Metanephros (tissue), 2 donors: ENCODE measurements around the gene AK5. TPM values are rescaled to one million over a fixed set of nuclear protein-coding genes. Genes with fewer than 3 reads are reported as not detected.

Source experiments
- small RNA-seq: library from RNA; depleted of rRNA; stranded (forward); fragments of <200 nt; gene quantifications from one replicate; pipeline ENCODE3, GENCODE V24; 2014; ENCODE audit warnings: low replicate concordance
- total RNA-seq: library from RNA; depleted of rRNA; stranded (reverse); fragments of >200 nt; gene quantifications from one replicate; pipeline ENCODE4 v1.2.3, GENCODE V29; 2014

Gene AK5, protein sequence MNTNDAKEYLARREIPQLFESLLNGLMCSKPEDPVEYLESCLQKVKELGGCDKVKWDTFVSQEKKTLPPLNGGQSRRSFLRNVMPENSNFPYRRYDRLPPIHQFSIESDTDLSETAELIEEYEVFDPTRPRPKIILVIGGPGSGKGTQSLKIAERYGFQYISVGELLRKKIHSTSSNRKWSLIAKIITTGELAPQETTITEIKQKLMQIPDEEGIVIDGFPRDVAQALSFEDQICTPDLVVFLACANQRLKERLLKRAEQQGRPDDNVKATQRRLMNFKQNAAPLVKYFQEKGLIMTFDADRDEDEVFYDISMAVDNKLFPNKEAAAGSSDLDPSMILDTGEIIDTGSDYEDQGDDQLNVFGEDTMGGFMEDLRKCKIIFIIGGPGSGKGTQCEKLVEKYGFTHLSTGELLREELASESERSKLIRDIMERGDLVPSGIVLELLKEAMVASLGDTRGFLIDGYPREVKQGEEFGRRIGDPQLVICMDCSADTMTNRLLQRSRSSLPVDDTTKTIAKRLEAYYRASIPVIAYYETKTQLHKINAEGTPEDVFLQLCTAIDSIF
- total RNA-seq = 3.6 TPM

DNA sequence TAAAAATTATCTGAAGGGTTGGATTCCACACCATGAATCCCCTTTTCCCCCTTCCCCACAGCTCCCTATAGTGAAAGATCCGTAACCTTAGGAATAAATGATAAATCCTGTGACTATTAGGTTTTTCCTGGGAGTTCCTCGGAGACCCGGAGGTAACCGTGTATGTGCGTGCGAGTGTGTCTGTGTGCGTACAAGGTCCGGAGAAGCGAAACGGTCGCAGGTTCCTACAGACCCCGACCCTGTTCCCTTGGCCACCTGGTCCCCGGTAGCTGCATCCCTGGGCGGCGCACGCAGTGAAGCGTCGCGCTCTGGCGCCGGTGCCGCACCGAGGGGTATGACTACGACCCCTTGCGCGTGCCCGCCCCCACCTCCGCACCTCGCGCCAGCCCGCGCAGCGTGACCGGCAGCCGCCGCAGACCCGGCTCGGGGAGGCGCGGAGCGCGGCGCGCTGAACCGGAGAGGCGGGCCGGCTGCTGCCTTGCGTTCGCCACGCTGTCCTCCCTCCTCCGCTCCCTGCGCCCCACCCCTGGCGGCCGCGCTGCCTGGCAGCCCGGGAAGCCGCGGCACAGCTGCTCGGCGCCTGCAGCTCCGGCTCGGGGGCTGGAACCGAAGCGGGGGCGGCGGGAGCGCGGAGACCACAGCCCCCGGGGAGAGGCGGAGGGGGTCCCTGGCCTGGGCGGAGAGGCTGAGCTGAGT is at the start of gene AK5:
TSS of gene AK5 (plus strand) at position 529 of the 696 bp plus-strand sequence. CDS start 295 bp downstream, outside the sequence.

Small RNAs within 50 kb of the gene (small RNA-seq; reads per million reads assigned to genes)
- not detected for gene RNU7-8P

Other genes with a start within 250 kb of the AK5 start
- gene PIGK, start 62.6 kb upstream of the AK5 start, total RNA-seq = 24.8 TPM